NOMO-1 (cell line): ENCODE data around the gene SEC24D.

Experiments used
- DNase-seq, 2 experiments: peaks; one replicate each; lab custom pipeline; 2025; ENCODE audit not compliant: unreplicated experiment in 2 of 2; lab: John Stamatoyannopoulos, UW

Gene SEC24D

DNA sequence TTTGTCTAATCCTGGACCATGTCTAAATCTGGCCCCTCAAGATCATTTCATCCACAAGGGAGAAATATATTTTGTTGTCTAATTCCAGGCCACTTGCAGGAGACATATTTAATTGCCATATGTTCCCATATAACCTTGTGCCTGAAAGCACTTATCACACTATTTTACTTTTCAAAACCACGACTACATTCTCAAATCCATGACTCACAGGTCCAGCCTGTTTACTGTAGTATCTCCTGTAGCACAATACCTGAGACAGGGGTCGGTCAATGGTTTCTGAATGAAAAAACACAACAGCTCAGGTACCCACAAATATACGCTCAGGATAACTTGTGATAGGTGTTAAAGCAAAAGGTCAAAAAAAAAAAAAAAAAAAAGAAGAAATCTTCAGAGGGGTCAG is 60.9 kb downstream of the SEC24D start:
- no peak for DNase-seq

DNA sequence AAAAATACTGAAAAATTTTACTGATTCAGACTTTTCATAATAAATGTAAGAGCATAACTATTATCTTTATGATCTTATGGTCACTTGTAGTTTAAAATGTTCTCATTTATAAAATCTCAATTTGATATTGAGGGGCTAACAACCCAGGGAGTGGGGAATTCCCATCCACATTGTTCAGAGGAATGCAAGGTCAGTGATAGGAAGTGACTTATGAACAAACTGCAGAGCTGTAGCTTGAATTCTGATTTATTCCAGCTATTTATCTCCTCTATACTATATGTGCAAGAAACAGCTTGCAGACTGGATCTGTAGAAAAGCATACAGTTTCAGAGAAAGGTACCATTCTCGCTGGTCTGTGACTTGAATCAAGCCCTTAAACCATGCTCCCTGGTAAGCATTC is 61.6 kb downstream of the SEC24D start:
- no peak for DNase-seq

DNA sequence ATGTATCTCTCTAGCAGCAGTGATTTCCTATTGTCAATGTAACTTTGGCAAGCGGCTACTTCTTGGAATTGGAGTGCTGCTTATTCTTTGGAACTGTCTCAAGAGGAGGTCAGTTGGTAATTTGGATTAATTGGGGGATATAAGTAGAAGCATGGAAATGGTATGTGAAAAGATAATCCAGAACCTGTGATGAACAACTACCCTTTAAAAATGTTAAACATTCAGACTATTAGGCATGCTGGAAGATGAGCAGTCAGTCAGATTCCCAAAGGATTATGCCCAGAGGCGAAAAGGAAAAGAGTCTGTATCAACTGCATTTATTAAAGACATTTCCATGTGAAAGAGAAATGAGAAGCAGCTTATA is 62.5 kb downstream of the SEC24D start:
- DNase-seq: no peak

DNA sequence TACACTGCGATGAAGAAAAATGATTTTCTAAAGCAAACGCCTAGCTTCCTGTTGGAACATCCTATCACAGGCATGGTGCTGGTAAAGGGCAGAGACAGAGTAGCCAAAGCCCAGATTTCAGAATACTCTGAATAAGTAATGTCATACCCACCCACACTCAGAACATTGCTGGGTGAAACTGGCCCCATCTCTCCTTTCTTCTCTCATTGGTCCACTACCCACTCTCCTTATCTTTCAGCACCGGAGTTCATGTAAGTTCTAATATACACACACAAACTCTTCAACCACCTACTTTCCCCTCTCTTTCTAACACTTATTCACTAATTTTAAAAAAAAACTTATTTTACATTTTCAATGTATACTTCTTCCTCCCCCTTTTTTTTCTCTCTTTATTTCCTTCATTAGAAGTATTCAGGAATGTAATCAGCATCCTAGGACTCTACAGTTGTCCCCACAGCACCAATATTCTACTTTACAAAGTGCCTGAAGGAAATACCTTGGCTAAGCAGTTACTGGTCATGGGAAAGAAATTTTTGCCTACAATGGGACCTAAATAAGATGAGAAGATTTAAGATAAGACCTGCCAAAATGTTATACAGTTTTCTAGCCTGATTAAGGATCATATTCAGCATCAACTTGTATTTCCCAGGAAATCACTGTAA is 63.0 kb downstream of the SEC24D start:
- no peak for DNase-seq

DNA sequence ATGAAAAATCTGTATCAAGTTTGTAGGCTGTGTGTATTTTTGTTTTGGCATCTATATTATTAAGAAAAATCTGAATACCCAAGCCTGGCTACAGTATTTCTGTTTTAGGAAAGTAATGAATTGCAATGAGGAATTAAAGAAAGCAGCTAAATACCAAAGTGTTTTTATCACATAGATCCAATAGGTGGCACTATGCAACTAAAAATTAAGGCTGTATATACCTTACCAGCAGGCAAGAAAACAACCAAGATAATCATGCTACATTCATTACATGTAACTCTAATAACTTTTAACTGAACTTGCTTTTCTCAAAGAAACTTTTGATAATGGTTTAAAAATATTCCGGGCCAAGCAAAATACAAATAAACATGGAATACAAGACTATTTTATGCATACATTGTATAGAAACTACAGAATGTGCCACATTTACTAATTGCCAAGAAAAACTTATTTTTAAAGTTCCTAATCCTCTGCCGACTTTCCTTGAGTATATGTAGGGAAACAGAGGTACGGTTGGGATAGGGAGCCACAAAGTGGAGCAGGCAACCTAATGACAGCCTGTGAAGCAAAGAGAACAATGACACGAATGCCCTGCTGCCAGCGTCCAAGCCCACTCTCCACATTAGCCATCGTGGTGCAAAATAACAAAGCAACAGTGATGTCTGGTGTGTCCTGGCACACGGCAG is 63.7 kb downstream of the SEC24D start:
- peak in 1 of 2 experiments; percentile 59 for DNase-seq

DNA sequence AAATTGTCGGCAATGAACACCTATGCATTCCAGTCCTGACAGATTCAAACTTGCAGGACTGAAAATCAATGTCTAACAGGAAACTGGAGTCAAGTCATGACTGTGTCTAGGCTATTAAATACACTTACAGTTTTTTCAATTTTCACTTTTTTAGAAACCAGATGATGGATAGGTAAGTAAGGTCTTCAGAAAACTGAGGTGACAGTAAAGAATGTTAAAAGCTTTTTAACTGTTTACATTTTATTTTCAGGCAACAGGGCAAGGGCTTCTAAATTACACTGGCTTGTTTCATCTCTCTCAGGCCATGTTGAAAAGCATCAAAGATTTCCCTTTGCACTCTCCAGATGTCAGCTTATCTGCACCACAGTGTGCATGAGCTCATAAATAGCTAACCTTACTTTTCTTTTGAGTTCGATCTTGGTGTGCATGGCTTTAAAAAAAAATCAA is 65.2 kb downstream of the SEC24D start:
- DNase-seq: no peak

DNA sequence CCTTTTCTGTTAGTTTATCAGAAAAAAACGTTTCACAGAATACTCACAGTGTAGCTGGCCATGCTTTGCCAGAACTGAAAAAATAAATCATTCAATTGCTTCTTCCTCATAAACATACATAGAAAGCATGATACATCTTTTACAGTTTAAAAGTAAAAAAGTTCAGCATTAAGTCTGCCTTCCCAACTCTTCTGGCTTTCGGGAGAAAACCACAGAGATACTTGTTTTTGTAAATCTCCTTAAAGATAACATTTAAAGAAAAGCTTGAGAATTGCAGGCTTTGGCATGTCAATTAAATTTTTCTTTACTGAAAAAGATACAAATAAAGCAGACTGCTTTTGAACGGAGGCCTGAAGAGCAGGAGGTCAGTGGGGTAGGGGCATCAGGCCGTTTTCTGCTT is 66.8 kb downstream of the SEC24D start:
- no peak for DNase-seq

DNA sequence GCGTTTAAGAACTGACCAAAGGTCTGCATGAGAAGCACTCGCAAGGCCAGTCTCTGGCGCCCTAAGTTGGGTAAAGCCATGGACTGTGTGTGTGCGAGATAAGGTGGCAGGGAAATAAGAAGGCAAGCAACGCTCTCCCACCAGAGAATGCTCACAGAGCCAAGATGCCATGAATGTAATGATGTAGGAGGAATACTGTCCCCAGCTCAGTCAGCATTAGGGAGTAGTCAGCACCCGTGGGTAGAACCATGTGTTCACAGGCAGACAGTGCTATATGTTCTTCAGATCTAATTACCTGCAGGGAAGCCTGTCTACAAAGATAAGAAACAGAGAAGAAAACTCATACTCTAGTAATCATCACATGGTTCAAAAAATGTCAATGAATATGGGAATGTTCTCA is 68.8 kb downstream of the SEC24D start:
- no peak for DNase-seq

DNA sequence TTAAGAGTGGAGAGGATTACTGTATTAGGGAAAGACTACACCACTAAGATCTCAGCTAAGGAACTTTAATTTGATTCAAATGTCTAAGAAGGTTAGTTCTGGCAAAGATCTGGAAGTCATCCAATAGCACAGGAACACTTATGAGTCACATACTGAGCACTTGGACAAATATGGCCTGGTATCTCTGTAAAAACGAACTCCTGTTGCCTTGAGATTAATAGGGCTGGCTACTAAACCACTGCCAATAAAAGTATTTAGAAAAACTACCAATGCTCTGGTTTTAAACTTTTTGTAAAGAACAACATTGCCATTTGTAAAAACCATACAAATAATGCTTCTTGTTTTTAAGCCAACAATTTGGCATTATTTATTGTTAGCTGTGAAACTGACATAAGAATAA is 70.5 kb downstream of the SEC24D start:
- no peak for DNase-seq

DNA sequence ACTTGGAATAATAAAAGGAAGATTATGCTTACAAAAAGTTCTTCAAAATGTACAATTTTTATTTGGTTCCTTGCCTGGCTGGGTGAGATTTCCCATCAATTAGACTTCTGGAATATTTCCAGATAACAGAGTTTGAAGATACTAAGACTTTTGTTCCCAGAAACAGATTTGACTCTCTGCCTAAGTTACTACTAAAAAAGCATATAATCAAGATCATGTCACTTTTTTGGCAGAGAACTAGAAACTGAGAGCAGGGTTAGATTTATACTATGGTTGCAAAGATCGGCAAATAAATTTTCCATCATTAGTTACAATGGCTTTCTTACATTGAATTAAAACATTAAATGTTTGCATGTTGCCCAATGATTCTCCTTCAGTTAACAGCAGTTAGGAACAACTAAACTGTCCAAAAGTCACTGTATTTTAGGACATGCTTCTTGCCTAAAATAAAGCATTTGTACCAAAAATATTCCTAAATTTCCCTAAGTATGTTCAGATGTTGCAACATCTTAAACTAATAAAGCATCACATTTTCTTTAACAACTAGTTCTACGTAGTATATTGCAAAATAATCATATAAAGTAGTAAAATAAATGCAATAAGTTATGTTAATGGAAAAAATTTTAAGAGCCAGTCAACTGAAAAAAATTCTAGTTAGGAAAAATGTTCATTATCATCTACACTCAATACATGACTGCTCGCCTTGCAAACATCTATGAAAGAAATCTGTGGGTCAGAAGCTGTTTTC is 73.0 kb downstream of the SEC24D start:
- no peak for DNase-seq

DNA sequence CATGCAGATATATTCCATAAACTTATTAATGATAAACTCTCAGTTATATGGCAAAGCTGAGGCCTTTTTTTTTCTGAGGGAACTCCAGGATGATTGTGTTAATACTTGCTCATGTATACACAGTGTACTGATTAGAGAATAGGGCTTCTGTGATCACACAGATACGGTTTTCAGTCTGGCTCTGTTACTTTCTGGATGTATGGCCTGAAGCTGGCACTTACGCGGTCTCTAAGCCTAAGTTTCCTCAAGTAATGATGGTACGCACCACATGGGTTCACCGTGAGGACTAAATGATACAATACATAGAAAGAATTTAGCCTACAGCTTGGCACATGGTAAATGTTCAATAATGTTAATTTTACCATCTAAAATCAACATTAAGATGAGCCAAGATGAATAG is 73.8 kb downstream of the SEC24D start:
- no peak for DNase-seq

DNA sequence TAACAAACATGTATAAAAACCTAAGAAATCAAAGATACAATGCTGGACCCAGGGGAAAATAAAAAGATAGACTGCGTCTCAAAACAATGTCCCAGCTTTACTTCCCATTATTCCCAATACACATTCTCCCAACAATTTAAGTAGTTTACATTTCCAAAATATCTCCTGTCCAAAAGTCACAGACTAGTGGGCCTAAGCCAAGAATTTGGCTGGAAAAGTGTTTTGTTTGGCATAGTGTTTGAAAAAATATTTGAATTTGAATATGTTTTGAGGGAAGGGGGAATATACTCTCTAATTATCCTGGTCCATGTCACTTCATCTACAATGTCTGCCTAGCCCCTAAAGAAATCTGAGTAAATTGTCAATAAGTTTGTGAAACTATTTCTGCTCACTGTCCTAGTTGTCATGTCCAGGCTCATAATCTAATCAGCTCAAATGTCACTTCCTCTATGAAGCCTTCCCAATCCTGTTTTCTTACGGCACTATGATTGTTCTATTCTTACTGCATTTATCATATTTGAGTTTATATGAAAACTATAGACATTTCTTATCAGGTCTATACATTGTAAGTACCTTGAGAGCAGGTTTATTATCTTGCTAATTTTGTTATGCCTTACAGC is 74.4 kb downstream of the SEC24D start:
- DNase-seq: no peak

DNA sequence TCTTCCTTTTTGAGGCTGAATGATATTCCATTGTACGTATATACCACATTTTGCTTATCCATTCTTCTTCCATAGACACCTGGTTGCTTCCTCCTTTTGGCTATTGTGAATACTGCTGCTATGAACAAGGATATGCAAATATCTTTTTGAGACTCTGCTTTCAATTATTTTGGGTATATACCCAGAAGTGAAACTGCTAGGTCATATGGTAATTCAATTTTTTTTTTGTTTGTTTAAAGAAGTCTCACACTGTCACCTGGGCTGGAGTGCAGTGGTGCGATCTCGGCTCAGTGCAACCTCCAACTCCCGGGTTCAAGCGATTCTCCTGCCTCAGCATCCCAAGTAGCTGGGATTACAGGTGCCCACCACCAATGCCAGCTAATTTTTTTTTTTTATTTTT is 75.4 kb downstream of the SEC24D start:
- DNase-seq: no peak

DNA sequence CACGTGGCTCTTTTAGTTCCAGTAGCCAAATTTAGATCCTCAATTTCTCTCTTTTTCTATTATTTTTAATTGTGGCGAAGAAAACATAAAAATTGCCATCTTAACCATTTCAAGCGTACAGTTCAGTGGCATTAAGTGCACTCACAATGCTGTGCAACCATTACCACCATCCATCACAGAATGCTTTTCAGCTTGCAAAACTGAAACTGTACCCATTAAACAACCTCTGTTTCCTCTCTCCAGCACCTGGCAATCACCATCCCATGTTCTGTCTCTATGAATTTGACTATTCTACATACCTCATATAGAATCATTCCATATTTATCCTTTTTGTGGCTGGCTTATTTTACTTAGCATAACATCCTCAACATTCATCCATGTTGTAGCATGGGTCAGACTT is 75.8 kb downstream of the SEC24D start:
- DNase-seq: no peak

DNA sequence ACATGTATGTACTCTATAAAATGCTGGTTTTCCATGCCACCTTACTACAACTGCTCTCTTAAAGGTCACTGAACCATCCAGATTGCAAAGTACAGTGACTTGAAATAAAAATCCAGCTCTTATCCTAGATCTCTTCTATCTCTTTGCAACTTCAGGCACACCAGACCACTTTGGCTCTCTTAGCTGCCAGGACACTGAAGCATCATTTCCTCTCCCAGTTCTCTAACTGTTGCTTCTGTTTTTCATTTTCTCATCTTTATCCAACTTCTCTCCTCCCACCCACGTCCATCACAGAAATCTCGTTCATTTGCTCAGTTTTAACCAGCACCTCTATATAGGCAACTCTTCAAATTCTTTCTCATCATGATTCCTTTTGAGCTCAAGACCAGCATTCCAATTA is 76.4 kb downstream of the SEC24D start:
- DNase-seq: no peak

DNA sequence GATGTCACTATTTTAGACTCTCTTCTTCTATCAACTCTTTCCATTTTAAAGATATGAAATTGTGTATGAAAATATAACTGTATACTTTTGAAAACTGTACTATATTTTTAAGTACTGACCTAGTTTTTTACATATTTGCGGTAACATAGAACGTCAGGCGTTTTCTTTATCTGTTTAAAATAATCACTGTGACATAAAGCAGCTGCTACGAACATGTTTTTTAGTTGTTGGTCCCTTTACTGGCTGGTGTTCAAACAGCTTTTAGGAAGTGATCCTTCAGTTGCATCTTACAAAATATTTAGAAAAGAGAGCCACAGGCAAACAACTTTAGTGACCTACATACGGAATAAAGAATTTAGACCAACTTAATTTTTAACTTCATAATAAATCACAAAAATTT is 77.6 kb downstream of the SEC24D start:
- no peak for DNase-seq

DNA sequence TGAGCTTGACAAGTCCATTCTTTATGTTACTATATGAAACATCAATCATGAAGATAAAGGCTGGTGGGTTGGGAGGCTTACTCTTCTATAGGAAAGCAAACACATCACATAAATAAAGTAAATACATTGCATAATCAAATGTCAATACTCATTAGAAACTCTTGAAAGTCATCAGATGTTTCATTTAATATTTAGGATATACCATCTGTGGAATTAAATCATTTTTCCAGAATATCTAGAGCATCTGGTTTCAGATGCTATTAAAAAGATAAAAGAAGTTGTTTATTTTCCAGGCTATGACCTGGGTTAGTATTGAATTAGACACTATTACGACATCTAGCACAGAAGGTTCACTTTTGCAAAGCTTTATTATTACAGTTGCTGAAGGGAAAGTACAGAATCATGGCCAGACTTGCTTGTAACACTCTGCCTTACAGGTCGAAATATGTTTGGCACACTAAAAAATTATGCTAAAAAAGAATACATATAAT is 78.1 kb downstream of the SEC24D start:
- DNase-seq: no peak

DNA sequence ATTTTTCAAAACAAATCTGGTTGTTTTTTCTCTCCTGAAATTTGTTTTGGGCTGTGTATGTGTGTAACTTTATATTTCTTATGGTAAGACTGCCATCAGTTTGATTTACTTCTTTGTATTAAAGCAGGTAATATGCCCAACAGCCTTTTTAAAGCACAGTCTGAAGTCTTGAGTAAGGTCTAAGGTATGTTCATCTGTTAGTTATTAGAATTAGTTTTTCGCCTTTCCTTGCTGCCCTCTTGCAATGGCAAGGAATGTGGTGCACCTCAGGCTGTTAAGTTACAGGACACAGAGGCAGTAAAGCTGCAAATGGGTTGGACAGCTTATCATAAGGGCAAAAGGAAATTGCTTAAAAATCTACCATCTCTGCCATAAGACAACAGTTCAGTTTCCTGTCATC is 79.0 kb downstream of the SEC24D start:
- no peak for DNase-seq

DNA sequence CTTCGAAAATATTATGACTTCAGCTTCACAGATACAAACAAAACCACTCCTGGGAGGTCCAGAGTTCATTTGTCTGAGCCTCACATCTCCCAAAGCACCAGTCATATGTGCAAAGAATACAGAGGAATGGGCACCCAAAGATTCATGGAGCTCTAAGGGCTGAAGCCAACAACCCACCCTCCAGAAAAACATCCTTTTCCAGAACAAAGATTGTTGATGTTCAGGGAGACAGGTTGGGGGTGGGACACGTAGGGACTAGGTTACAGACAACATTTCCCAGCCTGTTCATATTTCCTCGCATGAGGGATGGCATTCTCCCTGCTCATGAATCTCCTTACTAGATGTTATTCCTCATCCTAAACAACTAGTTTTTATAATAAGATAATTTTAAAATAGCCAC is 79.5 kb downstream of the SEC24D start:
- DNase-seq: no peak

DNA sequence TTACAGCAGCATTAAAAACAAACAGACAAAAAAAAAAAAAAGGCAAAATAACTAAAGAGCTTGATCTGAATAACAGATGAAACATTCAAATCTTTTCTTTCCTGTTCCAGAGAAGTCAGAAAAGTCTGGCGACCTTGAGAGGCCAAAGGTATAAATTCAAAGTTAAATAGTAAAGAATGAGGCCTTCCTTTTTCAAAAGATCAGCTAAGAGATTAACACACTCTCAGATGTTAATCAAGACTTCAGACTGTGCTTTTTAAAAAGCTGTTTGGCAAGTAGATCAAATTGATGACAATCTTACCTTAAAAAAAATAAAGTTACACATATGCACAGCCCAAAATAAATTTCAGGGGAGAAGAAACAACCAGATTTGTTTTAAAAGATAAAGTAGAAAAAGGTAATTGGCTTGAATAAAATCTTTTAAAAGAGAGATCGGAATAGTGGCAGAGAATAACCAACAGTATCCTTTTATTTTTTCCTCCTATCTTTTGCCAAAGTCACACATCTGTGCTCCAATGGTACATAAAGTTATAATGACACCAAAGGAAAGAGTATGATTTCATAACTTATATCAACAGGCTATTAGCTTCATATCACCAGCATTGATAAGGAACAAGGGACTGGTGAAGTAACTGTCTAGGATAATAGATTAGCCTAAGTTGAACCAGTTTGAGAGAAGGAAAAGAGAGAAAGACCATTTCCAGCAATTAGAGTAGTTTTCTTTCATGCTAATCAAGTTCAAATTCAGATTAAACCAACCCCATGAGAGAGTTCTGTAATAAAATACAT is 80.3 kb downstream of the SEC24D start:
- no peak for DNase-seq

DNA sequence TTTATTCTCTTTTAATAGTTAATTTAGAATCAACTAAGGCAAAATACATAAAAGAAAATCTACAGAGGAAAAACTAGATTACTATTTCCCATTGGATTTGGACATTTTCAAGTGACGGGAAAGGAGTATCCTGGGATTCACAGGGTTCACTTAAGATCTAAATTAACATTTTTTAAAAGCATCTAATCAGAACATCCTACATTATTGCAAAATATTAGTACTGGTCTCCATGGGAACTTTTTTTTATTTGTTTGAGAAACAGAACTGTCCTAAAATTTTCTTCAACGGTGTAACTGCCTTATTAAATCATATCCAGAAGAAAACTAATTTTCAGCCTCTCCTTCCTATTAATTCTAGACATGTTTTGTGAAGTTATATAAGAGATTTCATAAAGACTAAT is 81.0 kb downstream of the SEC24D start:
- no peak for DNase-seq
